Mucosa of stomach (tissue), 1 donor: ENCODE data around the gene OR13J1.

Experiments used
- H3K27me3 ChIP-seq: one replicate; pipeline ENCODE4 v1.7.0; 2013; ENCODE audit warnings: mild to moderate bottlenecking, low read length; ENCODE audit not compliant: control insufficient read depth, insufficient read depth
- H3K36me3 ChIP-seq: one replicate; pipeline ENCODE4 v1.7.0; 2013; ENCODE audit warnings: low read length; ENCODE audit not compliant: control insufficient read depth, insufficient read depth
- H3K4me1 ChIP-seq: one replicate; pipeline ENCODE4 v1.7.0; 2013; ENCODE audit warnings: mild to moderate bottlenecking, low read length; ENCODE audit not compliant: control insufficient read depth, insufficient read depth
- H3K4me3 ChIP-seq: one replicate; pipeline ENCODE4 v1.7.0; 2013; ENCODE audit warnings: low read length
- H3K9ac ChIP-seq: one replicate; pipeline ENCODE4 v1.7.0; 2013; ENCODE audit warnings: mild to moderate bottlenecking, low read length, moderate library complexity
- H3K9me3 ChIP-seq: one replicate; pipeline ENCODE4 v1.7.0; 2013; ENCODE audit warnings: mild to moderate bottlenecking, low read length, moderate library complexity; ENCODE audit not compliant: control insufficient read depth
- donor health status: Pancreatic carcinoma.

The OR13J1 gene

GRCh38 chr9:35820076-35820475 is 50.1 kb downstream of the OR13J1 start:
- Histone ChIP-seq H3K9ac (no peak overlapping the region), H3K4me1 (no peaks in the 10 kb centered on the region), H3K36me3 (no peaks in the 10 kb centered on the region), H3K9me3 (no peaks in the 10 kb centered on the region), H3K4me3 (no peak overlapping the region), H3K27me3 (no peaks in the 10 kb centered on the region)
